NCI-H526 (cell line): ENCODE results near the gene AQP12A.

Experiments used
- DNase-seq, 2 experiments: peaks; one replicate each; lab custom pipeline; 2025; lab: John Stamatoyannopoulos, UW

The AQP12A gene

GRCh38 chr2:240708457-240708856, 16.8 kb downstream of the AQP12A start:
- no peak for DNase-seq

GRCh38 chr2:240711296-240711695, 19.6 kb downstream of the AQP12A start:
- DNase-seq = no peak

- DNase-seq = peak in 1 of 2 experiments; percentile 44
Observed at GRCh38 chr2:240711701-240712100, 20.0 kb downstream of the AQP12A start.

GRCh38 chr2:240712121-240712520, 20.5 kb downstream of the AQP12A start:
- no peak for DNase-seq

- peak in 1 of 2 experiments; percentile 40 for DNase-seq
Observed at GRCh38 chr2:240713071-240713927, 21.6 kb downstream of the AQP12A start.

- DNase-seq = no peak
Observed at GRCh38 chr2:240713928-240714746, 22.5 kb downstream of the AQP12A start.

GRCh38 chr2:240714747-240715725, 23.4 kb downstream of the AQP12A start:
- DNase-seq = peak in 1 of 2 experiments; percentile 54

- DNase-seq = no peak
Observed at GRCh38 chr2:240716130-240716798, 24.6 kb downstream of the AQP12A start.

- DNase-seq = no peak
Observed at GRCh38 chr2:240717181-240717641, 25.5 kb downstream of the AQP12A start.

- no peak for DNase-seq
Observed at GRCh38 chr2:240717681-240718581, 26.3 kb downstream of the AQP12A start.

GRCh38 chr2:240718896-240719490, 27.3 kb downstream of the AQP12A start:
- no peak for DNase-seq

- DNase-seq = no peak
Observed at GRCh38 chr2:240719676-240720545, 28.2 kb downstream of the AQP12A start.

- DNase-seq = no peak
Observed at GRCh38 chr2:240720686-240721595, 29.3 kb downstream of the AQP12A start.

GRCh38 chr2:240721596-240722180, 30.0 kb downstream of the AQP12A start:
- no peak for DNase-seq

GRCh38 chr2:240722376-240722775, 30.7 kb downstream of the AQP12A start:
- no peak for DNase-seq

GRCh38 chr2:240722796-240723735, 31.4 kb downstream of the AQP12A start:
- DNase-seq = no peak
